Activated T-cell treated with anti-CD3 and anti-CD28 coated beads, Interleukin-2, amount 50 U/mL, for 4 hours (primary cell): Measurements from ENCODE around the gene CREB3L2. TPM values are rescaled to one million over a fixed set of nuclear protein-coding genes. Genes with fewer than 3 reads are reported as not detected.

Experiments used
- ATAC-seq, 2 donors: fragments of 200-7000 bp; cut with Tn5 transposase; one replicate each; pipeline ENCODE4 v1.10.0; 2021
- DNase-seq: peaks from one replicate; pipeline ENCODE4 v3.0.0-alpha.2; 2020
- H3K27me3 Mint-ChIP-seq: one replicate; pipeline ENCODE4 v1.8.0; 2021; ENCODE audit warnings: low read depth, mixed read lengths
- H3K36me3 Mint-ChIP-seq: one replicate; pipeline ENCODE4 v1.8.0; 2022; ENCODE audit warnings: mixed read lengths; ENCODE audit not compliant: insufficient read depth
- H3K4me1 Mint-ChIP-seq: one replicate; pipeline ENCODE4 v1.8.0; 2021; ENCODE audit warnings: low read depth, mixed read lengths
- H3K4me3 Mint-ChIP-seq: one replicate; pipeline ENCODE4 v1.8.0; 2021; ENCODE audit warnings: mild to moderate bottlenecking, moderate library complexity, mixed read lengths
- H3K9me3 Mint-ChIP-seq: one replicate; pipeline ENCODE4 v1.8.0; 2021; ENCODE audit warnings: mixed read lengths
- total RNA-seq, 3 donors: library from RNA; stranded (reverse); gene quantifications; one replicate each; pipeline ENCODE4 v1.2.1, GENCODE V29; 2021

CREB3L2 gene
- total RNA-seq, 3 donors from 2014 or later: 28.1 to 34.6 (median 29.8) TPM

DNA sequence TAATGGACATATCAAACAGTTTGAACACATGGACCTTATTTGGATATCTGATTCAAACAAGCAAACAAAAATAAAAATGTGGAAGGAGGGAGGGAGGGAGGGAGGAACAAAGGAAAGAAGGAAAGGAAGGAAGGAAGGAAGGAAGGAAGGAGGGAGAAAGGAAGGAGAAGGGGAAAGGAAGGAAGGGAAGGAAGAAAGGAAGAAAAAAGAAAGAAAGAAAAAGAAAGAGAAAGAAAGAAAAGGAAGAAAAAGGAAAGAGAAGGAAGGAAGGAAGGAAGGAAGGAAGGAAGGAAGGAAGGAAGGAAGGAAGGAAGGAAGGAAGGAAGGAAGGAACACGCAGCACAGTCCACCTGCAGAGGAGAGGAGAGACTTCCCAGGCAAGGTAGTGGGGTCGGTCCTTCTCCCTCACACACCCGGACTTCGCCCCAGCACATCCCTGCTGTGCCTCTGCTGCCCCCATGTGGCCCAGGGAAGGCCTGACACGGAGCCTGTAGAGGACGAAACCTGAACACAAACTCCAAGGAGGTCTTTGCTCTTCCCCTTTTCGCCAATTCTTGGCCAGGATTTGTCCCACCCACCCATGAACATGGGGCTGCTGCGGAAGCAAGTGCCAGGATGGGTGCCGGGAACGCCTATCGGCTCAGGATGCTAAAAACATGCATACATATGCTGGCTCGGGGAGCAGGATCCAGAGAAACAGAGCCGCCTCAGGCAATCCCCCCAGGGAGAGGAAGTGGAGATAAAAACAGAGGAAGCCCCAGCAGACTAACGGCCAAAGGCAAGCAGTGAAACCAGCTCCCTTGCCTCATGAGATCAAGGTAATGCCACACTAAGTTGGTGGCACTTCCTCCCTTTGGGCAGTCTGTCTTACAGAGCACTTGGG, 102.8 kb downstream of the CREB3L2 start:
- Mint-ChIP-seq H3K4me1 (peaks cover 27% of the 10 kb centered on the region), H3K36me3 (peaks cover 32% of the 10 kb centered on the region), H3K27me3 (no peaks in the 10 kb centered on the region), H3K4me3 (peak overlapping the region; percentile 48), H3K9me3 (no peaks in the 10 kb centered on the region)
- ATAC-seq: peak; percentile 91 to 96
- peak; percentile 70 for DNase-seq

DNA sequence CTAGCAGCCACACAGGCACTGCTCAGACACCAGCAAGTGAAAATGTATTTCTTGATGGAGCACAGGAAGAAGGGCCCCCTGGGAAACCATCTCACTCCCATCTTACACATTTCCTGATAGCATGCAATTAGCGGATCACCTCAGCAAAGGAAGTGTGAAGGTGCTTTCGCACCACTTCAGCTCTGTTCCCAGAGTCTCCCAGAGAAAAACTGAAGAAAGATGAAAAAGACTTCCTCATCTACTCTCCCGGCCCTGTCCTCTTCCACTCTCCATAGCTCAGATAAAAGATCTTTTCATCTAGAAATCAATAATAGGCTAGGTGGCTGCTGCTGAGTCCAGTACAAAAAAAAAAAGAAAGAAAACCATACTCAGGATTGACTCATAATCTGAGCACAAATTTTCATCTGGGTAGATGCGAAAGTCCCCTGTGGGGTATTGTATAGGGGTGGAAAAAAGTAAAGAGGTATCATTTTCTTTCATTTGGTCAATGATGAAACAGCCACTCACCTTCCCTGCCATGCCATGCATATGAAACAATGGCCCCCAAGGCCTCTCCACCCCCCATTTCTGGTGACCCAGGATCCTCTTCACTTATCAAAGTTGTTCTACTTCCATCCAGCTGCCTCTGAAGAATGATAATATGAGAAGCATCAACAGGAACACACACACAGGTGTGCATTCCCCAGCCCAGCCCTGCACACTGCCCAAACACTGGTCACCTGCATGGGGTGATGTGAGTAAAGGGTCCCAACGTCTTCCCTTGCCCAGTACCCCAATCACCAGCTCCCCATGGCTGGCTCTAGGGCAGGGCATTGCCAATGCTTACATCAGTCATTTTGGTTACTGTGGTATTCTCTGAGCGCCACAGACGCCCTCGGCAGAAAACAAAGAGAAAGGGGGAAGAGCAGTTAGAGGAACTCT, 106.3 kb downstream of the CREB3L2 start:
- Mint-ChIP-seq H3K36me3 (peaks cover 37% of the 10 kb centered on the region), H3K9me3 (no peaks in the 10 kb centered on the region), H3K4me1 (peaks cover 20% of the 10 kb centered on the region), H3K4me3 (no peak overlapping the region), H3K27me3 (no peaks in the 10 kb centered on the region)
- no peak for DNase-seq
- peak in 1 of 2 donors; percentile 40 for ATAC-seq

DNA sequence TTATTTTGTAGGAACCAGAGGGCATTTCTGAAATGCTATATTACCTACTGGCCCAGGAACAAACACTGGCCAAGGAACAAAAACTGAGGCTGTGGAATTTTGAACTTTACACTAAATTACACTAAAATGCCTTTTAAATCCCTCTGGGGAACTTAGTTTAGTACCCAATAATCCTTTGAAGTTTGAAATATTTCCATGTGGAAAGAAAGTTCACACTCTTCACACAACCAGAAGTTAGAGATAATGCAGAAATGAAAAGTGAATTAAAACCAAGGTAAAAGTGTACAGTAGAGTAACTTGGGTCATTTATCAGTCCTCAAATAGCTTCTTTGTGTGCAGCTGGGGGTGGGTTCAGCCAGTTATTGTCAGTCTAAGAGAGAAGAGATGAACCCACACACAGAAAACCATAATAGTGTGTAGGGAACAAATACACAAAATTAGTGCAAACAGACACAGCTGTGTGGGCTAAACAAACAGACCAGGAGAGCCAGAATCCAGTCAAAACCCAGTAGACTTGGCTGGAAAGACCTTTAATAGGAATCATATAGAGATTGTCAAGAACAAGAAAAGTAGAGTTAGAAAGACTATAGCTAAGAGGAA, 108.6 kb downstream of the CREB3L2 start:
- Mint-ChIP-seq H3K9me3 (no peaks in the 10 kb centered on the region), H3K27me3 (no peaks in the 10 kb centered on the region), H3K36me3 (peaks cover 33% of the 10 kb centered on the region), H3K4me1 (peaks cover 7% of the 10 kb centered on the region), H3K4me3 (no peak overlapping the region)
- ATAC-seq: no peak
- no peak for DNase-seq

- H3K9me3 Mint-ChIP-seq: no peaks in the 10 kb centered on the region
- H3K36me3 Mint-ChIP-seq: peaks cover 25% of the 10 kb centered on the region
- no peak for DNase-seq
- H3K27me3 Mint-ChIP-seq: no peaks in the 10 kb centered on the region
- peaks cover 6% of the 10 kb centered on the region for H3K4me1 Mint-ChIP-seq
- H3K4me3 Mint-ChIP-seq: no peak overlapping the region
- ATAC-seq: no peak
Measured at GRCh38 chr7:137891016-137891655, 110.8 kb downstream of the CREB3L2 start.

DNA sequence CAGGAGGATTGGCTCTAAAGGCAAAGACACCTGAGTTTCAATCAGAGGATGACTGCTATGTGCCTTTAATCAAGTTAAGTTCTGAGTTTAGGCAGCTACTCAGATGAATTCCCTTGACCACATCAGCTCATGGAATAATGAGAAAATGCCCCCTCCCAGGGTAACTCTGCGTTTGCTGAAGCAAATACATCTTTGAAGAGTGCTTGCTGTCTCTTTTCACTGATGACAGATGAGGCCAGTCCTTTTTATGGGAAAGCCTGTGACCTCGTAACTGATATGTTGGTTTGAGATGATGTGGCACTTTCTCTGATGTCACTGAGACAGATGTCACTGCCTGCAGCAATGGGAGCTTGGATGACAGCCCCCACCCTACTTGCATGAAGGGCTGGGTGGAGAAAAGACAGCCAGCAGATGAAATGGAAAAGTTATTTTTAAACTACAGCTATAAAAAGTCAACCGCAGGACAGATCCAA, 111.4 kb downstream of the CREB3L2 start:
- Mint-ChIP-seq H3K27me3 (no peaks in the 10 kb centered on the region), H3K4me3 (no peak overlapping the region), H3K4me1 (peaks cover 3% of the 10 kb centered on the region), H3K36me3 (peaks cover 21% of the 10 kb centered on the region), H3K9me3 (no peaks in the 10 kb centered on the region)
- no peak for ATAC-seq
- DNase-seq: no peak

- Mint-ChIP-seq H3K27me3 (no peaks in the 10 kb centered on the region), H3K4me3 (no peak overlapping the region), H3K4me1 (no peaks in the 10 kb centered on the region), H3K9me3 (no peaks in the 10 kb centered on the region), H3K36me3 (peaks cover 26% of the 10 kb centered on the region)
- ATAC-seq (no peak), DNase-seq (no peak)
Measured at GRCh38 chr7:137888241-137888640, 113.6 kb downstream of the CREB3L2 start.

DNA sequence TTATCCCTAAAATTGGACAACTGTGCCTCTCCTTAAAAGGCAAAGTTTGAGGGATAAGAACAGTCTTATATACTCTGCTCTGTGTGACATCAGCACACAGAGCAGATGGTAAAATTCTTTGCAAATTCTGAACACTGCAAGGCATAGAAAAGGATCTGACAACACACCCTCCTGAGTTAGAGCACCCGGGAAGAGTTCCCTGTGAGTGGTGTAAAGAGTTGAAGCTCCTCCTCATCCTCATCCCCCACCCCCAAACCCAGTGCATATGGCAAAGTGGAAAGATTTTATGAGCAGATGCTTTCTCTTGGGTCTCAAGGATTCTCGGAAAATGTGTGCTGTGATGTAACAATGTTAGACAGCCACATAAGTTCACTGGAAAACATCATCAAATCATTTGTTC, 115.1 kb downstream of the CREB3L2 start:
- H3K9me3 Mint-ChIP-seq: no peaks in the 10 kb centered on the region
- ATAC-seq (no peak), DNase-seq (no peak)
- peaks cover 38% of the 10 kb centered on the region for H3K36me3 Mint-ChIP-seq
- no peaks in the 10 kb centered on the region for H3K27me3 Mint-ChIP-seq
- H3K4me3 Mint-ChIP-seq: no peak overlapping the region
- H3K4me1 Mint-ChIP-seq: no peaks in the 10 kb centered on the region

DNA sequence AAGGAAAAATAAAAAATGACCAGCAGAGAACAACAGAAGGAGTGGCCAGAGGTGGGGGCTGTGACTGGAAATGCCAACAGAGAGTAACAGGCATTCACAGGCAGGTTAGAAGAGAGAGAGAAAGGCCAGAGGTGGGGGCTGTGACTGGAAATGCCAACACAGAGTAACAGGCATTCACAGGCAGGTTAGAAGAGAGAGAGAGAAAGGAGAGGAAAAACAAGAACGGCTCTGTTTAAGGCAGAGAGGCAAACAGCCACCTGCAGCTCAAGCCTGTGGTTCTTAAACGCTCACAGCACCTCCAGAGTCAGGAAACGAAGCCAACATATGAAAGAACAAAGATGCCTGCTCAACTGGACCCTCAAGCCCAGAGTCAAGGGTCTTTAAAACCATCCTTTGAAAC, 115.6 kb downstream of the CREB3L2 start:
- H3K36me3 Mint-ChIP-seq: peaks cover 41% of the 10 kb centered on the region
- no peaks in the 10 kb centered on the region for H3K9me3 Mint-ChIP-seq

DNA sequence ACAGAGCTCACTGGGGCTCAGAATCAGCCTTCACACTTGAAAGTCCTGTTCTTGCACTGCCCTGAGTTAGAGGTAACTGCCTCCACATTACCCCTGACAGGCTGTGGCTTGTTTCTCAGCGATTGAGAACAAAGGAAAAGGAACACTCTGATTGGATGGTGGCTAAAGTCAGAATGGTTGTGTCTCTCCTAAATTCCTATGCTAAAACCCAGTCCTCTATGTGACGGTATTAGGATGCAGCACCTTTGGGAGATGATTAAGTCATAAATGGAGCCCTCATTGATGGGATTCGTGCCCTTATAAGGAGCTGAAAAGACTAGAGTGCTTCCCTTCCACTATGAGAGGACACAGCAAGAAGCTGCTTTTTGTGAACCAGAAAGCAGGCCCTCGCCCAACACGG, 116.2 kb downstream of the CREB3L2 start:
- H3K27me3 Mint-ChIP-seq: no peaks in the 10 kb centered on the region
- H3K4me1 Mint-ChIP-seq: no peaks in the 10 kb centered on the region
- DNase-seq (no peak), ATAC-seq (no peak)
- no peaks in the 10 kb centered on the region for H3K9me3 Mint-ChIP-seq
- H3K36me3 Mint-ChIP-seq: peaks cover 36% of the 10 kb centered on the region
- no peak overlapping the region for H3K4me3 Mint-ChIP-seq

More for the DNA sequence above, 115.6 kb downstream of the CREB3L2 start:
- H3K4me3 Mint-ChIP-seq: no peak overlapping the region
- no peaks in the 10 kb centered on the region for H3K27me3 Mint-ChIP-seq
- no peaks in the 10 kb centered on the region for H3K4me1 Mint-ChIP-seq
- ATAC-seq (no peak), DNase-seq (no peak)

GRCh38 chr7:137882806-137883205, 119.1 kb downstream of the CREB3L2 start:
- ATAC-seq (no peak), DNase-seq (no peak)
- peaks cover 50% of the 10 kb centered on the region for H3K36me3 Mint-ChIP-seq
- no peaks in the 10 kb centered on the region for H3K9me3 Mint-ChIP-seq
- no peaks in the 10 kb centered on the region for H3K27me3 Mint-ChIP-seq
- H3K4me3 Mint-ChIP-seq: no peak overlapping the region
- H3K4me1 Mint-ChIP-seq: no peaks in the 10 kb centered on the region

DNA sequence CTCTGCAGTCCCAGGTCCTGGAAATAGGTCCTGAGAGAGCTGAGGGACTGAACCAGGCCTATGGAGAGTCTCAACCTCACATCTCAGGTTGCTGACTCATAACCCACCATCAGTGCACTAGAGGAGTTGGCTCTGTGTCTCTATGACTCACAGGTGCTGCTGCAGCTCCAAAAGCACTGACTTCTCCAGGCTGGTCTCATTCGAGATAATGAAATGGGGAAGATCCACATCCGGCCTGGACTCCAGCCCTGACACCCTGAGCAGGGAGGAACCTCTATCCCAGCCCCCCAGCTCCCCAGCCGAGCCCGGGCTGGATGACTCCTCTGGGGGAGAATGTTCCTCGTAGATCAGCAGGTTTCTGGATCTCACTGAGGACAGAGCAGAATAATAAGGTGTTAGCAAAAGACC, 119.6 kb downstream of the CREB3L2 start:
- peaks cover 50% of the 10 kb centered on the region for H3K36me3 Mint-ChIP-seq
- no peaks in the 10 kb centered on the region for H3K27me3 Mint-ChIP-seq
- H3K4me3 Mint-ChIP-seq: no peak overlapping the region
- ATAC-seq (peak; percentile 87 to 96), DNase-seq (no peak)
- no peaks in the 10 kb centered on the region for H3K9me3 Mint-ChIP-seq
- H3K4me1 Mint-ChIP-seq: no peaks in the 10 kb centered on the region

- Mint-ChIP-seq H3K36me3 (peaks cover 52% of the 10 kb centered on the region), H3K4me3 (no peak overlapping the region), H3K4me1 (no peaks in the 10 kb centered on the region), H3K9me3 (no peaks in the 10 kb centered on the region), H3K27me3 (no peaks in the 10 kb centered on the region)
- ATAC-seq (peak in 1 of 2 donors; percentile 21), DNase-seq (no peak)
Measured at GRCh38 chr7:137881607-137882260, 120.2 kb downstream of the CREB3L2 start.

DNA sequence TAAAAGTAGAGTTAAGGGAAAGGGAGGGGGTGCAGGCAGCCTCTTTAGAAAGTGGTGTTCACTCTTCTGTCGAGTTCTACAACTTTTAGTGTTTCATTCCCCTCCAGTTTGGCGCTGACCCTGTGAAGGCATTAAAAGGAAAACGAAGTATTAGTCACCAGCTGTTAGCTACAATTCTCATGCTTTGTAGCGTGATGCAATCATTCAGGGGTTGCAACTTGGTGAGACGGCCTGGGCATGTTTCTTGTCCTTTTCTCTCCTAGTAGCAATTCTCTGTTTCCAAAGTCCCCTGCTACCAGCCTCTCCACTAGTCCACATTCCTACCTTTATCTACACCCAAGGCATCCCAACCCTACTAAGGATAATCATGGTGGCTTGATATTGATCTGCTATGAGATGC, 121.5 kb downstream of the CREB3L2 start:
- Mint-ChIP-seq H3K4me3 (no peak overlapping the region), H3K4me1 (no peaks in the 10 kb centered on the region), H3K36me3 (peaks cover 53% of the 10 kb centered on the region), H3K27me3 (no peaks in the 10 kb centered on the region), H3K9me3 (no peaks in the 10 kb centered on the region)
- ATAC-seq: no peak
- DNase-seq: no peak
